RWPE2 (cell line): Measurements from ENCODE around the gene TRIO.

Experiments
- ATAC-seq: fragments of 200-7000 bp; cut with Tn5 transposase; 3 replicates; pipeline ENCODE4 v1.9.1; 2021; ENCODE audit warnings: low read depth
- DNase-seq: peaks from one replicate; pipeline ENCODE4 v3.0.0-alpha.2; 2020; ENCODE audit warnings: low spot score
- H3K27ac ChIP-seq: fragments of 450-650 bp; 2 replicates; pipeline ENCODE4 v1.5.1; 2017; ENCODE audit warnings: mild to moderate bottlenecking; ENCODE audit not compliant: poor library complexity, severe bottlenecking
- H3K27me3 ChIP-seq: fragments of 250-450 bp; sonication (Bioruptor Pico); 2 replicates; pipeline ENCODE4 v1.5.1; 2021; ENCODE audit warnings: mild to moderate bottlenecking, moderate library complexity; ENCODE audit not compliant: insufficient read depth, poor library complexity, severe bottlenecking
- H3K36me3 ChIP-seq: fragments of 250-450 bp; sonication (Bioruptor Pico); 2 replicates; pipeline ENCODE4 v1.5.1; 2020; ENCODE audit warnings: low read depth, mild to moderate bottlenecking, moderate library complexity
- H3K4me1 ChIP-seq: fragments of 250-450 bp; sonication (Bioruptor Pico); 2 replicates; pipeline ENCODE4 v1.5.1; 2021; ENCODE audit warnings: mild to moderate bottlenecking, moderate library complexity; ENCODE audit not compliant: insufficient read depth, poor library complexity, severe bottlenecking
- H3K4me3 ChIP-seq: fragments of 250-450 bp; sonication (Bioruptor Pico); 2 replicates; pipeline ENCODE4 v1.5.1; 2021; ENCODE audit warnings: mild to moderate bottlenecking, moderate library complexity; ENCODE audit not compliant: severe bottlenecking
- H3K9me3 ChIP-seq: fragments of 250-450 bp; sonication (Bioruptor Pico); 2 replicates; pipeline ENCODE4 v1.5.1; 2021; ENCODE audit warnings: mild to moderate bottlenecking, moderate library complexity; ENCODE audit not compliant: severe bottlenecking
- CTCF ChIP-seq: fragments of 450-650 bp; IDR thresholded peaks from one replicate; pipeline ENCODE4 v1.5.1; 2017; ENCODE audit warnings: mild to moderate bottlenecking, moderate library complexity; ENCODE audit not compliant: poor library complexity, severe bottlenecking

Gene TRIO

DNA sequence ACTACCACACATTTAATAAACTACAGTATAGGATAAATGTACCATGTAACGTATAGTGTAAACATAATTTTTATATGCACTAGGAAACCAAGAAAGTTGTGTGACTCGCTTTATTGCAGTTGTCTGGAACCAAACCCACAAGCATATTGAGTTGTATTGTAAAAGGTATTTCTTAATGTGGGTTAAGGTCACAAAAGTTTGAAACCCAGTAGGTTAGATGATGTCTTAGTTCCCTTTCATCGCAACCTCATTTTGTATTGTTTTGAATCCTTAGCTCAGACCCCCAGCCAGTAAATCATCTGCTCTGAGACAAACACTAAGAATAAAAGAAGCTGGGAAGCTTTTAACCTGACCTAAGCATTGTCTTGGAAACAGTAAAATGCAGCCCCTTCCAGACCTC is 79.1 kb downstream of the TRIO start:
- Histone ChIP-seq H3K9me3 (no peaks in the 10 kb centered on the region), H3K27ac (no peak overlapping the region), H3K27me3 (no peaks in the 10 kb centered on the region), H3K36me3 (peaks cover 9% of the 10 kb centered on the region), H3K4me3 (no peak overlapping the region), H3K4me1 (no peaks in the 10 kb centered on the region)
- ATAC-seq: no peak
- no peak for TF ChIP-seq CTCF
- no peak for DNase-seq

DNA sequence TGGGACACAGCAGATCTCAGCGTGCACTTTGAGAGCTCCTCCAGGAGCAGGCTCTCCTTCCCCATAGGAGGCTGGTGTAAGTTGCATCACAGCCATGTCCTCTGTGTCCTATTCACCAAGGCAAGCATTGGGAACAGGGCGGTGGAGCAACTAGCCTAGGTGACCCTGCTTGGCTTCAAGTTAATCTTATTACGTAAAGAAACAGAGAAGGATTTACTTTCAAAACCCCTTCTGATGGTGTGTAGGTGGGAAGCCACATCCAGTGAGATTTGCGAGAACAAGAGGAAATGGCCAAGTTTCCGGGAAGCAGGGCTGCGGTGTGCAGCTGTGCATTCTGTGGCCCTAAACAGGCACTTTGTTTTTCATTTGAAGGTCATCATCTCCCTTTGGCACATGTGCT is 80.2 kb downstream of the TRIO start:
- ATAC-seq (no peak), DNase-seq (no peak)
- Histone ChIP-seq H3K27me3 (no peaks in the 10 kb centered on the region), H3K4me3 (no peak overlapping the region), H3K36me3 (peaks cover 9% of the 10 kb centered on the region), H3K4me1 (no peaks in the 10 kb centered on the region), H3K9me3 (no peaks in the 10 kb centered on the region), H3K27ac (no peak overlapping the region)
- TF ChIP-seq CTCF: no peak

DNA sequence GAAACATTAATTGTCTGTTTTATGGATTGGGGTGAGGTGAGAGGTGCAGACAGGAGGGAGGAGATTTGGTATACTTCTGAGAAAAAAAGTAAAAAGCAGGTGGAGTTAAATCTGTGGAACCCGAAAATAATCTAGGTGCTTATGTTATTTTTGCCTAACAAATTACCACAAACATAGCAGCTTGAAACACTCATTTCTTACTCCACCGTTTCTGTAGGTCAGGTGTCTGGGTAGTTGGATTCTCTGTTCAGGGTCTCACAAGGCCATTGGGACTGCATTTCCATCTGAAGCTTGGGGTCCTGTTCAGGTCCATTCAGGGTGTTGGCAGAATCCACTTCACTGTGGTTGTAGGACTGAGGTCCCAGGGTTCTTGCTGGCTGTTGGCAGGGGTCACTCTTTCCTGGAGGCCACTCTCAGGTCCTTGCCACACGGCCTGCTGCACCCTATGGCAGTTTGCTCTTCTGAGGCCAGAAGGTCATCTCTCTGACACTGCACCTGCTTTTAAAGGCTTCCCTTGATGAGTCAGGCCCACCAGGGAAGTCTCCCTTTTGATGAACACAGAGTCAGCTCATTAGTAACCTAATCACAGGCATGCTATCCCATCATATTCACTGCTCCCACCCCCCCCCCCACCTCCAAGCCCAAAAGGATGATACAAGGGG is 82.2 kb downstream of the TRIO start:
- H3K4me3 ChIP-seq: no peak overlapping the region
- peaks cover 9% of the 10 kb centered on the region for H3K36me3 ChIP-seq
- no peaks in the 10 kb centered on the region for H3K9me3 ChIP-seq
- no peak for TF ChIP-seq CTCF
- no peaks in the 10 kb centered on the region for H3K27me3 ChIP-seq
- peaks cover 9% of the 10 kb centered on the region for H3K4me1 ChIP-seq
- DNase-seq: no peak
- ATAC-seq: no peak
- H3K27ac ChIP-seq: no peak overlapping the region

DNA sequence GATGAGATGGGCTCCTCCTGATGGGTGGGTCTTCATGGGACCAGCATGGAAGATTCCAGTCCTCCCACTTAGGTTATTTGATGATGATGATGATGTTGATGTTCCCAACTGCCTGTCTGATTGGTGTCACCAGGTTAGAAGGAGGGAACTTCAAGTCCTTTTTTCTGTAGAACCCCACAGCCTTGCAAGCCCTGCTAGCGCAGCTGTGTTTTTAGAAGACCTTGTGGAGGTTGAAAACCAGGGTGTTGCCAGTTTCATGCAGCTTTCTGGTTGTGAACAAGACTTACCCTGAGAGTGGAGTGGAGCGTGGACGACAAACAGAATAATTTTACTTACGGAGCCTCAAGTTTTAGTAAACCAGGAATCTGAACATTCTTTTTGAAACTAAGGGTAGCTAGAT is 83.0 kb downstream of the TRIO start:
- no peak overlapping the region for H3K27ac ChIP-seq
- H3K36me3 ChIP-seq: peaks cover 9% of the 10 kb centered on the region
- TF ChIP-seq CTCF: no peak
- no peak overlapping the region for H3K4me3 ChIP-seq
- DNase-seq: no peak
- no peaks in the 10 kb centered on the region for H3K9me3 ChIP-seq
- no peak for ATAC-seq
- H3K27me3 ChIP-seq: no peaks in the 10 kb centered on the region
- H3K4me1 ChIP-seq: peaks cover 17% of the 10 kb centered on the region

DNA sequence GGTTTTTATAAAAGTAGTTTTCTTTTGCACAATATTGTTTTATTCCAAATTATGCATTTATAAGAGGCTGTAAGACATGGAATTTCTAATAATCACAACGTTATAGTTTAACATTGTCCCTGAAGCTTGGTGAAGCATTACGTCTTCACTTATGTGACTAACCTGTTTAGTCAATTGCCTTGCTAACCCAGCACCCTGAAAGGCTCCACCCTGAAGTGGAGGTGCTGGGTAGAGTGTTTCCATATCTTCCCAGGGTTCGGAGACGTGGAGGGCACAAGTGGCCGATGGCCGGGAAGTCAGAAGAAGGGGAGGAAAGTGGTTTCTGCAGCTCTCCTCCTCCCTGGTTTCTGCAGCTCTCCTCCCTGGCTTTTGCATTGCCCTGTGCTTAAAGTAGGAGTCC is 83.4 kb downstream of the TRIO start:
- H3K4me1 ChIP-seq: peaks cover 21% of the 10 kb centered on the region
- no peak for TF ChIP-seq CTCF
- H3K9me3 ChIP-seq: no peaks in the 10 kb centered on the region
- no peak overlapping the region for H3K4me3 ChIP-seq
- H3K36me3 ChIP-seq: peaks cover 9% of the 10 kb centered on the region
- no peak for DNase-seq
- no peaks in the 10 kb centered on the region for H3K27me3 ChIP-seq
- ATAC-seq: no peak
- H3K27ac ChIP-seq: no peak overlapping the region
